Cortex of kidney (tissue), 1 donor: ENCODE results near the gene EXD3.

ENCODE experiments used
- DNase-seq: peaks from one replicate; lab custom pipeline; 2025; lab: John Stamatoyannopoulos, UW

Gene EXD3

GRCh38 chr9:137365552-137366444, 57.2 kb downstream of the EXD3 start:
- DNase-seq = no peak

DNA sequence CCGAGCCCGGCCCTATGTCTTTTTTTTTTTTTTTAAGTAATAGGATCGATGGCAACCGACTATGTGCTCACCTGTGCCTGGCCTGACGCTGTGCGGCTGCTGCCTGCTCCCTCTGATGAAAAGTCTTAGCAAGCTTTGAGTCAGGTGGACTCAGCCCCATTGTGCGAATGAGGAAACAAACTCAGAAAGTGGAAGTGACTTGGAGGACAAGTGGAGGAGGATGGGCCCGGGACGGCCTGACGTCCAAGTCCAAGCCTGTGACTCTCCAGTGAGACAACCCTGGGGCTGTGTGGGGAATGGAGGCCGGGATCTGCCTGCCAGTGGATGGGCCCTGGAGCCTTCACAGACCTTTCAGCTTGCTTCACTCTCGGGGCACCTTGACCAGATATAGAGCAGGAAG, 57.9 kb downstream of the EXD3 start:
- DNase-seq = no peak

- DNase-seq = no peak
Measured at GRCh38 chr9:137359850-137360249, 63.1 kb downstream of the EXD3 start.

- DNase-seq = no peak
Measured at GRCh38 chr9:137358126-137358525, 64.8 kb downstream of the EXD3 start.

DNA sequence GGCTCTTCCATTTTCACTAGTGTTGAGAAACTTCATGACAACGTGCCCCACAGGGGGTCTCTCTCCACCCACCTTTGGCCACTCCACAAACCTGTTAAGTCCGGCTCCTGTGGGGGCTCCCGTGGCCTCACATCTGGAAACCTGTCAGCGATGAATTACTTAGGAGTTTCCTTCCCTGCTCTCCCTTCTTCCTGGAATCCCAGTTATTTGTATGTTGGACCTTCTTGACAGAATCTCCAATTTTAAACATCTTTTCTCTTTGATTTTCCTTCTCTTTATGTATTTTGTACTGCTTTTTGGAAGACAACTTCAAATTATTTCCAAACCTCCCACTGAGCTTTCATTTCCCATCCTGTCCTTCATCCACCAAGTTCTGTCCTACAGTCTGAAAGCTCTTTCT, 65.8 kb downstream of the EXD3 start:
- DNase-seq = no peak

DNA sequence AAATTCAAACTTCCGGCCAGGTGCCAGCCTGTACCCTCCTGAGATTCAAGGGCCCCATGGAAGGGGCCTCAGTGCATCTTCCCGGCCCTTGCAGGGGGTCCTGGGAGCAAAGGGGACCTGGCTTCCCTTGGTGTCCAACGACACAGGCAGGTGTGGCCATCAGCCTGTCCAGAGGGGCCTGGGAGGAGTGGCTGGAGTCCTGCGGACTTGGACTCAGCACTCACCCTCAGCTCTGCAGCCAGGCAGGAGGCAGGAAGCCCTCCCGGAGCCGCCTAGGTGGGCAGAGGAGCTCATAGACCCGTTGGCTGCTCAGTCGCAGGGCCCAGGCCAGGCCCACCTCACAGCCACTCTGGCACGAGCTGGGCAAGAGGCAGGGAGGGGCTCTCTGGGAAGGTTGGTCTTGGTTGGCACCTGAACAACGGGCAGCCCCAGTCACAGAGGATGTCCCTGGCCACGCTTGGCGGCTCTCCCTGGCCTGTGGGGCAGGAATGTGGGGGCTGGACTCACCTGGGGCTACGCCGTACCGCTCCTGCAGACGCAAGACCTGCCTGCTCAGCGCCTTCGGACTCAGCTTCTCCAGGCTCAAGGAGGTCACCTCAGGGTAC, 67.1 kb downstream of the EXD3 start:
- no peak for DNase-seq

DNA sequence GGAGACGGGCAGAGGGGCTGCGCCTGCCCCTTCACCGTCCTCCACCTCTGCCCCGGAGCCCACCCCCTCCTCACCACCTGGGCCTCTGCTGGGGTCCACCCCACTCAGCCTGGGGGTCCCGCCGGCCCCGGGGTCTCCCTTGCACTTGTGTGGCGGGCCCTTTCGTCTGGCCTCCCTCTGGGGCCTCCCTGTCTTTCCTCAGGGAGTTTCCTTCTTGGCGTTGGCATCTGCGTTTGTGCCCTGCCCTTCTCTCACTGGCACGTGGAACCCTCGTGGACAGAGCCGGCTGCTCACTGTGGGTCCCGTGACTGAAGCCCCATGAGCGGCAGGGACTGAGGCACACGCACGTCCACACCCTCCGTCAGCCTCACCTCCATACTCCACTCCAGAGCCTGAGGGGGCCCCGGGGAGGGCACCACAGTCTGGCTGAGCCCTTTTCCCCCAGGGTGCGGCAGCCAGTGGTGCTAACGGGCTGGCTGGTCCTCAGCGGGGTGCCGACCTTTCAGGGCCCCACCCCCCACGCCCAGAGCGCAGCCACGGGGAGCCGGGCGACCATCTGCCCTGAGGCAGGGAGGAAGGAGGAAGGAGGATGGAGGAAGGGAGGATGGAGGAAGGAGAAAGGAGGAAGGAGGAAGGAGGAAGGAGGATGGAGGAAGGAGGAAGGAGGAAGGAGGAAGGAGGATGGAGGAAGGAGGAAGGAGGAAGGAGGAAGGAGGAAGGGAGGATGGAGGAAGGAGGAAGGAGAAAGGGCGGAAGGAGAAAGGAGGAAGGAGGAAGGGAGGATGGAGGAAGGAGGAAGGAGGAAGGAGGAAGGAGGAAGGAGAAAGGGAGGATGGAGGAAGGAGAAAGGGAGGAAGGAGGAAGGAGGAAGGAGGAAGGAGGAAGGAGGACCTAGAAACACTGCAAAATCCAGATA, 67.9 kb downstream of the EXD3 start:
- no peak for DNase-seq

DNA sequence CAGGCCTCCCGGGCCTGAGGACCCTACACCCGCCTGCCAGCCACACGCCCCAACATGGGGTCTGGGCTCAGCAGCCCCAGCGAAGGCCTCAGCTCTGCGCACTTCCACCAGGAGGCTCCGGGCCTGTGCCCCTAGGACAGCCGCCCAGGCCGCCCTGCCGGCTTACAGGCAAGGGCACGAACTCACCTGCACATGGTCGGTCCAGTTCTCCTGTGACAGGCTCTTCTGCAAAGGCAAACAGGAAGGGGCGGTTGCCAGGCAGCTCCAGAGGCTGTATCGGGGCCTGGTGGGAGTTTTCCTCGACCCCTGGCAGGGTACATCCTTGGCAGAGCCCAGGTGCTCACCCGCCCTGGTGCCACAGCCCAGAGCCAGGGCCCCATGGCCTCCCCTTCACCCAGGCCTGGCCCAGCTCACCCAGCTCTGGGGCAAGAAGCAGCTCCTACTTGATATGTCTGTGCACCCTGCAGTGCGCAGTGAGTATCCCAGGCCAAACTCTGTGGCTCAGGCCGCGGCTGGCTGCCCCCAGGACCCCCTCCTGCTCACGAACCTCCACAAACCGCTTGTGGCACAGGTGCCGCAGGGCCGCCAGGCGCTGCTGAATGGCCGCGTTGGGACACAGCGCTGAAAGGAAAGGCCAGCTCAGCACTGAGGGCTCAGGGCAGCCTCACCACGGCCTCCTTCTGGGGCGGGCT, 68.7 kb downstream of the EXD3 start:
- no peak for DNase-seq

DNA sequence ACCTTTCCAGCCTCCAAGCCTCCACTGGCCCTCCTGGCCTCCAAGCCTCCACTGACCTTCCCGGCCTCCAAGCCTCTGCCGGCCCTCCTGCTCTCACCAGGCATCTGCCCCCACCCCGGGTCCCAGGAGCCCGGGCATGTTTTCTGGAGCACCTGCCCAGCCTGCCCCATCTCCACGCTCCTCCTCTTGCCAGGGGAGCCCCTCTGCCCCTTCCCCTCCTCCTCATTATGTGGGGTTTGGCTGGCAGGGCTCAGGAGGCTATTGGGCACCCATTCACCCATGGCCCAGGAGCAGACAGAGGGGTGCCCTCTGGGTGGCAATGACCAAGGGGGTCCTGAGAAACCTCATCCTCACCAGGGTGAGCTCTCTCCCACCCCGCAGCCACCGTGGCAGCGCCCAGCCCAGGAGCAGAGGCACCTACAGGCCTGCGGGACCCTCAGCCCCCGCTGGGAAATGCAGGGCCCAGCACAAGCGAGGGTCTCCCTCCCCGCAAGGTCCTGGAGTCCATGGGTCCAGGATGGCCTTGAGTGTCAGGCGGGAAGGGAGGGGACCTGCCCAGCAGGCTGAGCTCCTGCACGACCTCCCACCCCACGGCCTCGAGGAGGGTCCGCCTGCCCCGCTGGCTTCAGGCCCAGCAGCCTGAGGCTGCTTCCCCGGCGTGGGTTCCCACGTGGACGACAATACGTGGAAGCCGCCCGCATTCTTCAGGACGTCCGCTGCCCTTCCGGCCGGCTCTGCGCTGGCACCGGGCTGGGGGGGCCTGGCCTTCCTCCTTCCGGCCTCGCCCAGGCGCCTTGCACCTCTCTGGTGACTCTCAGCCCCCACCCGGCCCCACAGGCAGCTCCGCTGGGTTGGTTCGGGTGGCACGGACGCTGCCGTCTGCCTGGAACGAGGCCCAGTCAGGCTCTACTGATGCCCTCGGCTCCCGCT, 69.5 kb downstream of the EXD3 start:
- no peak for DNase-seq

DNA sequence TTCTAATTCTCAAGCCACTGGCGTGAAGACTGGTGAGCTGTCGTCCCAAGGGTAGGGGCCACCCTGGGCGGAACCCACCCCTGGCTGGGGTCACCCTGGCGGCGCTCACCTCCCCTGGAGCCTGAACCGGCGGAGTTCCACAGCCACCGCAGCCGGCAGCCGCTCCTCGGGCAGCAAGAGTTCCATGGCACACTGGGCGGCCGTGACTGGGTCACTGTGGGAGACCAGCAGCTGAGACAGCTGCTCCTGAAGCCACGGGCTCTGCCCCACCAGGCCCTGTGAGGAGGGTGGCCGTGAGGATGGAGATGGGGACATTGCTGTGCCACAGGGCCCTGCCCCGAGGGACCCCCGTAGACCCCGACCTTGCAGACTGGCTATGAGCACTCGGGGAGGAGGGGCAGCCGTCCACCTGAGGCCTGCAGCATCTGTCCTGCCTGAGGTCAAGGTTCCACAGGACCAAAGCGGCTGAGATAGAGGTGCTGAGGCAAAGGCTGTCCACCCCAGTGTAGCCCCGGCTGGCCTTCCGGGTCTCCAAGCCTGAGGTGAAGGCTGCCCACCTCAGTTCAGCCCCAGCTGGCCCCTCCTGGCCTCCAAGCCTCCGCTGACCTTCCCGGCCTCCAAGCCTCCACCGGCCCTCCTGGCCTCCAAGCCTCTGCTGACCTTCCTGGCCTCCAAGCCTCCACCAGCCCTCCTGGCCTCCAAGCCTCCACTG, 70.3 kb downstream of the EXD3 start:
- DNase-seq = no peak

DNA sequence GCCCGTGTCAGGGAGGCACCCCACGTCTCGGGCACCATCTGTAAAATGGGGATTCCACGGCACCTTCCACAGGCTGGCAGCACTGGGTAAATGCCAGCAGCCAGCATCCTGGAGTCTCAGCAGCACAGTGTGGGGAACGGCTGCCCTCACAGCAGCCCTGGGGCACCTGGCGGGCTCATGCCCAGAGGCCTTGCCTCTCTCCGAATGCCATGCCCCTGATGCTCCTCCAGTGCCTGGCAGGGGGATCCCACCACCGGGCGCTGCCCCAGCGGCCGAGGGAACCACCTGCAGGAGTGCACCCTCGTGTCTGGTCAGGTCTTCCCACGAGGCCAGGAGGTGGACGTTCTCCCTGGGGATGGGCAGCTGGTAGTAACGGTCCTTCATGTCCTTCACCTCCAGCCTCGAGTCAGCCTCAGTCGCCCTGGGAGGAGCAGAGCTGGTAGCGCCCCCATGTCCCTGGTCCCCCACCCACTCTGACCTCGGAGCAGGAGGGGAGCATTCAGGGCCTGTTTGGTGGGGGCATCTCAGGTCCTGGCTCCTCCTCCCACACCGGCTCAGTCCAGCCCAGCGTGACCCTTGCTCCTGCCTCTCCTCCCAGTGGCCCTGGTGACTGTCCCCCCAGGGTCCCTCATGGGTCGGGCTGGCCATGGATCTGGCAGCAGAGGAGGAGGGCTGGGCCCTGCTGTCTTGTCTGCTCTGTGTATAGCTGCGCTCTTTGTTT, 71.0 kb downstream of the EXD3 start:
- DNase-seq = no peak

- no peak for DNase-seq
Measured at GRCh38 chr9:137350696-137351584, 72.0 kb downstream of the EXD3 start.

GRCh38 chr9:137349471-137350033, 73.4 kb downstream of the EXD3 start:
- DNase-seq = no peak

- DNase-seq = no peak
Measured at GRCh38 chr9:137348769-137349470, 74.0 kb downstream of the EXD3 start.

DNA sequence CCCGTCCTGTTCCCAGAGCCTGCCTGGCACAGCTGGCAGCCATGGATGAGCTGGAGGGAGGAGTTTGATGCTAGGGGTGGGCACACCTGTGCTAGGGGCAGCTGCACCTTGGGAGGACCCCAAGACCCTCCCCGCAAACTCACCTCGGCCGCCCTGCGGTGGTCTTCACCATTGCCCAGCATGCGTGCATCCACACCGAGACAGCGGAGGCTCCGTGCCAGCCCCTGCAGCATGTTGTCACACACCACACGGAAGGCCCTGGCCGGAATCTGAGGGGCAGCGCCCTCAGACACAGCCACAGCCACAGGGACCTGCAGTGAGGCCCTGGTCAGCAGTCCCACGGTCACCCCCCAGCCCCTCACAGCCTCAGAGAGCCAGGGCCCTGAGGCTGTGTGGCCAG, 75.0 kb downstream of the EXD3 start:
- DNase-seq = no peak

DNA sequence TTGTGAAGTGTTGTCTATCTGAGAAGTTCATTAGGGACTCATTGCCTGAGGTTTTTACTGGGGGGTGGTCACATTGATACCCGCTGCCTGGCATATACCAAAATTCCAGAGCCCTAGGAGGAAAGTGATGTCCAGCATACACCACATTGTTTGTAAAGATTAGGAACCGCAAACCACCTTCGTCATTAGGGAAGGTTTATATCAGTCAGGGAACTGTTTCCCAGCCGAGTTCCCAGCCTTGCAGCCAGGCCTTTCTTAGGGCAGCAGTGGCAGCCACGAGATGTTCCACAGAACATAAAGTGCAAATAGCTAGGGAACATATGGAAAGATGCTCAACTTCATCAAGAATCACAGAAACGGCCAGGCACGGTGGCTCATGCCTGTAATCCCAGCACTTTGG, 80.5 kb downstream of the EXD3 start:
- no peak for DNase-seq

- no peak for DNase-seq
Measured at GRCh38 chr9:137341227-137341626, 81.7 kb downstream of the EXD3 start.
